GM10847 (cell line): Measurements from ENCODE around the gene LINGO1.

Source experiments
- POLR2A ChIP-seq: IDR thresholded peaks from 2 replicates; pipeline ENCODE4 v1.6.1; 2011; ENCODE audit not compliant: insufficient read length; ENCODE audit errors: extremely low read depth

Gene LINGO1

GRCh38 chr15:77643764-77644163 lies 11.1 kb upstream of the LINGO1 start:
- no peak for TF ChIP-seq POLR2A

GRCh38 chr15:77642793-77643430 lies 10.2 kb upstream of the LINGO1 start:
- no peak for TF ChIP-seq POLR2A

GRCh38 chr15:77641999-77642398 lies 9.3 kb upstream of the LINGO1 start:
- no peak for TF ChIP-seq POLR2A

GRCh38 chr15:77640615-77641014 lies 7.9 kb upstream of the LINGO1 start:
- no peak for TF ChIP-seq POLR2A

GRCh38 chr15:77639431-77639830 lies 6.7 kb upstream of the LINGO1 start:
- TF ChIP-seq POLR2A: no peak

GRCh38 chr15:77637851-77638692 lies 5.4 kb upstream of the LINGO1 start:
- no peak for TF ChIP-seq POLR2A

- TF ChIP-seq POLR2A: no peak
Measured at GRCh38 chr15:77636209-77636608, 3.5 kb upstream of the LINGO1 start.

- TF ChIP-seq POLR2A: no peak
Measured at GRCh38 chr15:77634266-77634962, 1.7 kb upstream of the LINGO1 start.

- TF ChIP-seq POLR2A: no peak
Measured at GRCh38 chr15:77633913-77634265, 1.2 kb upstream of the LINGO1 start.

GRCh38 chr15:77633134-77633912 lies 611 bp upstream of the LINGO1 start:
- TF ChIP-seq POLR2A: no peak

GRCh38 chr15:77631745-77632533 lies 773 bp downstream of the LINGO1 start:
- no peak for TF ChIP-seq POLR2A

- no peak for TF ChIP-seq POLR2A
Measured at GRCh38 chr15:77630956-77631744, 1.6 kb downstream of the LINGO1 start.

GRCh38 chr15:77630056-77630455 lies 2.7 kb downstream of the LINGO1 start:
- TF ChIP-seq POLR2A: no peak

- TF ChIP-seq POLR2A: no peak
Measured at GRCh38 chr15:77629070-77630030, 3.4 kb downstream of the LINGO1 start.
